Measurements from ENCODE around the gene C9orf152. TPM values are rescaled to one million over a fixed set of nuclear protein-coding genes. Genes with fewer than 3 reads are reported as not detected.

C9orf152 gene
- total RNA-seq, 1 experiment from 2014 or later, result not detected

DNA sequence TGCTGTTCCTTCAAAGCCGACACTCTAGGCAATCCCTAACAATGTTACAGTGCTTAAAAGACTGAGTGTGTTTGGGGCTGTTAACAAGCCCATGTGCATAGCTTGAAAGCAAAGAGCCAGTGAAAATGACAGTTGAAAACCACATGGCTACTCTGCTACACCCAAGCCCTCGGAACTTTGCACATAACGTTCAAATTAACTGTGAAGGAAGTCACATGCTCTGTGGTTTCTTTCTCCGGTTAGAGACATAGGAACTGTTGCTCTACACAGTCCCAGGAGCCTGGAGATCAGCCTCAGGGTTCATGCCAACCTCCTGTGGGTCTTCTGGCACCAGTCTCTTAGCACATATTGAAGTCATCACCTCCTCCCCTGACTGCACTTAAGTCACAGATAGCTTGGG lies 51.1 kb downstream of the C9orf152 start:
- in situ Hi-C loops (cut with HindIII; ENCODE audit: low pct_unique_long_range_greater_than_20kb, low sequenced_read_pairs), result no loop called here
- DNase-seq (ENCODE audit: low read depth), result no peak

DNA sequence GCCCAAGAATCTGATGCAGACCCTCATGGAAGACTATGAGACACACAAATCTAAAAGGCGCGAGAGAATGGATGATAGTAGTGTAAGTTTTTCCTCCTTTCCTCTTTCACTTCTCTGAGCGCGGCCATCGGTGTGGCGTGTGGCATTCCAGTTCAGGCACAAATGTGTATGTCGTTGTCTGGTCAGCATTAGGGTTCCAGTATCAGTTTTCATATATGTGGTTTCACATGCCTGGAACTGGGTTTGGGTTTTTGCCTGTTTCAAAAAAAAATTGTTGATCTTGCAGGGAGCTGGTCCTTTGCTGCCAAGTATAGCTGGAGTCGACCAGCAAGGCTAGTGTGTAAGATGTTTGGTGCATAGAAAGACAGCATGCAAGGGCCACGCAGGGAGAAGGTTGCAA lies 51.5 kb downstream of the C9orf152 start:
- in situ Hi-C loops (cut with HindIII; ENCODE audit: low pct_unique_long_range_greater_than_20kb, low sequenced_read_pairs), result no loop called here
- DNase-seq (ENCODE audit: low read depth), result no peak

GRCh38 chr9:110155751-110156150 lies 52.2 kb downstream of the C9orf152 start:
- in situ Hi-C loops (cut with HindIII; ENCODE audit: low pct_unique_long_range_greater_than_20kb, low sequenced_read_pairs), result no loop called here

DNA sequence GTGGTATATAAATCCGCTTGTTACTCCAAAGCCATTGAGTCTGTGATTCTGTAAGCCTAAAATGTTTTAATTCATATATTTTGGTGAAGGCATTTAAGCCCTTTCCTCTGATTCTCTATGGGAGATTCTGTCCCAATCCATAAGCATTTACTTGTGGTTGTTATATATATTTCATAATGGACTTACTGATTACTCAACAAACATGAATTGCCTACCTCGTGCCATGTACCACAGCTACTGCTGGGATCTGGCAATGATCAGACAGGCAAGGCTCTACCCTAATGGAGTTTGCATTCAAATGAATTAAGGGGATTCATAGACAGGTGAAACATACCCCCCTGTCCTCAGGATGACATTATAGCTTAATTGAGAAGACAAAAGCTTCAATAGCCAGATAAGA lies 54.5 kb downstream of the C9orf152 start:
- no peak for DNase-seq (ENCODE audit: low read depth)
- in situ Hi-C loops (cut with HindIII; ENCODE audit: low pct_unique_long_range_greater_than_20kb, low sequenced_read_pairs), result no loop called here

More at GRCh38 chr9:110155751-110156150, 52.2 kb downstream of the C9orf152 start:
- no peak for DNase-seq (ENCODE audit: low read depth)

DNA sequence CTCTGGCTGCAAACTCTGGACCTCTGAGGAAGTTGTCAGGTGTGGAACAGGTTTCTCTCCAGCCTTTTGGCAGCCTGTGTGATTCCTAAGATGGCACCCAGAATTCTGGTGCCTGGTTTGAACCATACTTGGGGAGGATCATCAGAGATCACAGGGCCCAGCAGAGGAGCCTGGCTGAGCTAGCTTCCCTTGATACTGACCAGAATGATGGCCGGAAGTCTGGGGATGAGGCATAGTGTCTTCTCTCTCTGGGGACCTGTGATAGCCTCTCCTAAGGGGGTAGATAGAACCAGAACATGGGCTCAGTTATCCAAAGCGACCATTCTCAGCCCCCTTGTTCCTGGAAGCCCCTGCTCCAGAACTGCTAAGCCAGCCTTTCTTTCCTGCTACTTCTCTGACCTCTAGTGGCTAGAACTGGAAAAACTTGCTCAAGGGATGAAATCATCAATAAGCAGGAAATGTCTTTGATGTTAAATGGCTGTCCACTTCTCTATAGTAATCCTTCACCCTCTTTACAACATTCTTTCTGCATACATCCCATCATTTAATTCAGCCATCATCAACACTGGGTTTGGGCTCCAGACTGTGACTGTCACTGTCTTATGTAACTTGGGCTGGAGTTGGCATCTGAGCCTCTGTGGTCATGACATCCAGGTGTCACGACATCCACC lies 55.1 kb downstream of the C9orf152 start:
- in situ Hi-C loops (cut with HindIII; ENCODE audit: low pct_unique_long_range_greater_than_20kb, low sequenced_read_pairs), result no loop called here
- DNase-seq (ENCODE audit: low read depth), result peak; percentile 53

Other genes starting within 250 kb of the C9orf152 start
- gene TXN, start 48.3 kb upstream of the C9orf152 start, total RNA-seq (2014; rRNA removed; shearing (Covaris generic); ENCODE audit: low replicate concordance), result 998 and 1,028 TPM in 2 replicates
- not detected in 2 replicates for gene TXNDC8, start 129.7 kb upstream of the C9orf152 start, total RNA-seq (2014; rRNA removed; shearing (Covaris generic); ENCODE audit: low replicate concordance)